Gastroesophageal sphincter (tissue), 3 donors: ENCODE measurements around the gene LCN9.

Experiments used
- EP300 ChIP-seq: sonication (generic); formaldehyde crosslinking; IDR thresholded peaks from one replicate; pipeline ENCODE4 v1.6.1; 2017; ENCODE audit warnings: antibody characterized with exemption, mild to moderate bottlenecking
- POLR2A ChIP-seq, 2 donors: fragments of 450-650 bp; IDR thresholded peaks; one replicate each; pipeline ENCODE4 v1.6.1; 2017; ENCODE audit warnings: antibody characterized with exemption in 2 of 2, mild to moderate bottlenecking in 2 of 2, moderate library complexity in 1 of 2
- TF ChIP-seq, protein P1 (sequence below), 4 experiments: fragments of 200-600 bp in 2 of 4; fragments of 450-650 bp in 2 of 4; sonication (generic) in 1 of 4; IDR thresholded peaks; one replicate each; pipeline ENCODE4 v1.5.1; 2017 to 2019; ENCODE audit warnings: antibody characterized with exemption in 4 of 4, mild to moderate bottlenecking in 2 of 4, moderate library complexity in 2 of 4

DNA sequence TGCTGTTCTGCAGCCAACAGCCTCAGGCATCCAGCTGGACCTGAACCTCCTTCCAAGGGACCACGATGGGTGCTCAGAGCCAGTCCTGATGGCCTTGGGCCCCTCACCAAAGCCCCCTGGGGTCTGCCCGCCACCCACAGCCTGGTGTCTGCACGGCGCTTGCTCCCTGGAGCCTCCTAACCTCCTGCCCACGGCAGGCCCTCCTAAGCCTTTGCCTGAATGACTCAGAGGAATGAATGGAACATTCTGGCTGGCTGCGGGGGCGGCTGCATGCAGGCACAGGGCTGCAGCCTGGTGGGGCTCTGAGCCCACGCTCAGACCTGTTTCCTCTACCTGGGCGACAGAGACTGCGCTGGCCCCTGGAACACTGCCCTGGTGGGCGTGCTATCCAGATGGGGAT is 29.3 kb downstream of the LCN9 start:
- TF ChIP-seq, protein P1, sequence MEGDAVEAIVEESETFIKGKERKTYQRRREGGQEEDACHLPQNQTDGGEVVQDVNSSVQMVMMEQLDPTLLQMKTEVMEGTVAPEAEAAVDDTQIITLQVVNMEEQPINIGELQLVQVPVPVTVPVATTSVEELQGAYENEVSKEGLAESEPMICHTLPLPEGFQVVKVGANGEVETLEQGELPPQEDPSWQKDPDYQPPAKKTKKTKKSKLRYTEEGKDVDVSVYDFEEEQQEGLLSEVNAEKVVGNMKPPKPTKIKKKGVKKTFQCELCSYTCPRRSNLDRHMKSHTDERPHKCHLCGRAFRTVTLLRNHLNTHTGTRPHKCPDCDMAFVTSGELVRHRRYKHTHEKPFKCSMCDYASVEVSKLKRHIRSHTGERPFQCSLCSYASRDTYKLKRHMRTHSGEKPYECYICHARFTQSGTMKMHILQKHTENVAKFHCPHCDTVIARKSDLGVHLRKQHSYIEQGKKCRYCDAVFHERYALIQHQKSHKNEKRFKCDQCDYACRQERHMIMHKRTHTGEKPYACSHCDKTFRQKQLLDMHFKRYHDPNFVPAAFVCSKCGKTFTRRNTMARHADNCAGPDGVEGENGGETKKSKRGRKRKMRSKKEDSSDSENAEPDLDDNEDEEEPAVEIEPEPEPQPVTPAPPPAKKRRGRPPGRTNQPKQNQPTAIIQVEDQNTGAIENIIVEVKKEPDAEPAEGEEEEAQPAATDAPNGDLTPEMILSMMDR (IDR thresholded peaks at IDR 0.05) = no peak
- no peak for TF ChIP-seq EP300
- no peak for TF ChIP-seq POLR2A (IDR thresholded peaks at IDR 0.05)
